H9 (cell line): ENCODE data around the gene FASTKD1. TPM values are rescaled to one million over a fixed set of nuclear protein-coding genes. Genes with fewer than 3 reads are reported as not detected.

Experiments
- DNase-seq: peaks from one replicate; pipeline ENCODE4 v3.0.0-alpha.2; 2017
- H2AFZ ChIP-seq: one replicate; pipeline ENCODE4 v1.6.1; 2013; ENCODE audit warnings: mild to moderate bottlenecking, low read length, control low read depth, moderate library complexity
- H2AK5ac ChIP-seq: 2 replicates; pipeline ENCODE4 v1.6.1; 2013; ENCODE audit warnings: low read length, control low read depth, mixed read lengths; ENCODE audit not compliant: insufficient read length
- H2BK120ac ChIP-seq: one replicate; pipeline ENCODE4 v1.6.1; 2013; ENCODE audit warnings: low read depth, mild to moderate bottlenecking, low read length, control low read depth, inconsistent platforms; ENCODE audit not compliant: poor library complexity, severe bottlenecking
- H2BK12ac ChIP-seq: 2 replicates; pipeline ENCODE4 v1.6.1; 2013; ENCODE audit warnings: low read length, control low read depth, mixed read lengths, low read depth; ENCODE audit not compliant: insufficient read length
- H2BK15ac ChIP-seq: 2 replicates; pipeline ENCODE4 v1.6.1; 2013; ENCODE audit warnings: low read depth, low read length, control low read depth
- H2BK20ac ChIP-seq: one replicate; pipeline ENCODE4 v1.6.1; 2013; ENCODE audit warnings: low read depth, mild to moderate bottlenecking, low read length, control low read depth, inconsistent platforms; ENCODE audit not compliant: poor library complexity, severe bottlenecking
- H2BK5ac ChIP-seq: 2 replicates; pipeline ENCODE4 v1.6.1; 2013; ENCODE audit warnings: low read length, control low read depth, mixed read lengths; ENCODE audit not compliant: insufficient read length
- H3K14ac ChIP-seq: 2 replicates; pipeline ENCODE4 v1.6.1; 2013; ENCODE audit warnings: low read length, control low read depth; ENCODE audit not compliant: insufficient read depth
- H3K18ac ChIP-seq: 2 replicates; pipeline ENCODE4 v1.6.1; 2013; ENCODE audit warnings: low read depth, mild to moderate bottlenecking, mixed read lengths, low read length, control low read depth; ENCODE audit not compliant: insufficient read length
- H3K23ac ChIP-seq: 2 replicates; pipeline ENCODE4 v1.6.1; 2013; ENCODE audit warnings: low read length, control low read depth, mixed read lengths, low read depth; ENCODE audit not compliant: insufficient read length
- H3K23me2 ChIP-seq: 2 replicates; pipeline ENCODE4 v1.6.1; 2013; ENCODE audit warnings: low read depth, mild to moderate bottlenecking, mixed read lengths, low read length, control low read depth; ENCODE audit not compliant: insufficient read length, poor library complexity, severe bottlenecking
- H3K27ac ChIP-seq: 2 replicates; pipeline ENCODE4 v1.5.1; 2013; ENCODE audit warnings: low read length, control low read depth, mixed read lengths, low read depth; ENCODE audit not compliant: insufficient read length
- H3K27me3 ChIP-seq: 2 replicates; pipeline ENCODE4 v1.6.1; 2013; ENCODE audit warnings: low read length, control low read depth, inconsistent platforms; ENCODE audit not compliant: insufficient read depth
- H3K4ac ChIP-seq: 2 replicates; pipeline ENCODE4 v1.6.1; 2013; ENCODE audit warnings: low read depth, mild to moderate bottlenecking, control low read depth, inconsistent platforms, low read length, moderate library complexity
- H3K4me1 ChIP-seq: 2 replicates; pipeline ENCODE4 v1.6.1; 2013; ENCODE audit warnings: low read length, control low read depth, inconsistent platforms; ENCODE audit not compliant: insufficient read depth
- H3K4me2 ChIP-seq: 2 replicates; pipeline ENCODE4 v1.6.1; 2013; ENCODE audit warnings: low read length, control low read depth, mixed read lengths; ENCODE audit not compliant: insufficient read length, insufficient read depth
- H3K56ac ChIP-seq: 2 replicates; pipeline ENCODE4 v1.6.1; 2013; ENCODE audit warnings: low read depth, mild to moderate bottlenecking, mixed read lengths, low read length, control low read depth; ENCODE audit not compliant: insufficient read length
- H3K79me1 ChIP-seq: 2 replicates; pipeline ENCODE4 v1.6.1; 2013; ENCODE audit warnings: low read depth, mild to moderate bottlenecking, moderate library complexity, low read length, control low read depth, inconsistent platforms; ENCODE audit not compliant: insufficient read depth, poor library complexity, severe bottlenecking
- H3K79me2 ChIP-seq: 2 replicates; pipeline ENCODE4 v1.6.1; 2013; ENCODE audit warnings: low read length, control low read depth, inconsistent platforms; ENCODE audit not compliant: insufficient read depth
- H3K9ac ChIP-seq: 2 replicates; pipeline ENCODE4 v1.6.1; 2013; ENCODE audit warnings: low read length, control low read depth, mixed read lengths; ENCODE audit not compliant: insufficient read length; ENCODE audit errors: extremely low read depth
- H3K9me3 ChIP-seq: one replicate; pipeline ENCODE4 v1.6.1; 2013; ENCODE audit warnings: low read depth, low read length, inconsistent platforms; ENCODE audit not compliant: control insufficient read depth
- H3T11ph ChIP-seq: one replicate; pipeline ENCODE4 v1.6.1; 2013; ENCODE audit warnings: mild to moderate bottlenecking, low read length, control low read depth, inconsistent platforms
- H4K20me1 ChIP-seq: one replicate; pipeline ENCODE4 v1.6.1; 2013; ENCODE audit not compliant: control insufficient read depth, insufficient read length, insufficient read depth
- H4K5ac ChIP-seq: 2 replicates; pipeline ENCODE4 v1.6.1; 2013; ENCODE audit warnings: low read depth, mild to moderate bottlenecking, mixed read lengths, low read length, control low read depth; ENCODE audit not compliant: insufficient read length
- H4K8ac ChIP-seq: replicated peaks from 2 replicates; pipeline ENCODE4 v1.6.1; 2013; ENCODE audit warnings: low read length, control low read depth, mixed read lengths, low read depth; ENCODE audit not compliant: insufficient read length
- H4K91ac ChIP-seq: 2 replicates; pipeline ENCODE4 v1.6.1; 2013; ENCODE audit warnings: low read depth, mild to moderate bottlenecking, moderate library complexity, mixed read lengths, low read length, control low read depth; ENCODE audit not compliant: insufficient read length
- H3K27ac Mint-ChIP-seq, 3 experiments: 2 replicates in 2 of 3; 3 replicates in 1 of 3; pipeline ENCODE4 v1.8.0; 2020 to 2021; ENCODE audit warnings: mixed read lengths in 3 of 3, mild to moderate bottlenecking in 1 of 3, moderate library complexity in 1 of 3
- H3K27me3 Mint-ChIP-seq: 2 replicates; pipeline ENCODE4 v1.8.0; 2021; ENCODE audit warnings: low read depth, mild to moderate bottlenecking, moderate library complexity, mixed read lengths
- H3K36me3 Mint-ChIP-seq, 3 experiments: 2 replicates in 2 of 3; 3 replicates in 1 of 3; pipeline ENCODE4 v1.8.0; 2020 to 2021; ENCODE audit warnings: low read depth in 3 of 3, mixed read lengths in 3 of 3; ENCODE audit not compliant: insufficient read depth in 1 of 3
- H3K4me1 Mint-ChIP-seq, 2 experiments: 2 replicates each; pipeline ENCODE4 v1.8.0; 2020; ENCODE audit warnings: mixed read lengths in 2 of 2
- H3K4me3 Mint-ChIP-seq, 2 experiments: 2 replicates in 1 of 2; 3 replicates in 1 of 2; pipeline ENCODE4 v1.8.0; 2020 to 2021; ENCODE audit warnings: mild to moderate bottlenecking in 2 of 2, mixed read lengths in 2 of 2, moderate library complexity in 1 of 2
- H3K9me3 Mint-ChIP-seq, 2 experiments: 2 replicates in 1 of 2; 3 replicates in 1 of 2; pipeline ENCODE4 v1.8.0; 2020; ENCODE audit warnings: mild to moderate bottlenecking in 2 of 2, mixed read lengths in 2 of 2, moderate library complexity in 1 of 2
- CTCF ChIP-seq: fragments of 200-600 bp; sonication (generic); conservative IDR thresholded peaks from 3 replicates; pipeline ENCODE4 v1.8.0; 2021; ENCODE audit warnings: antibody characterized with exemption, mild to moderate bottlenecking
- total RNA-seq: library from RNA; stranded (reverse); gene quantifications from 2 replicates; pipeline ENCODE4 v1.2.1, GENCODE V29; 2021

FASTKD1 gene
- total RNA-seq, 1 experiment from 2014 or later, result 47.6 TPM

- Histone ChIP-seq H3K14ac (no peak overlapping the region), H2BK12ac (no peak overlapping the region), H3T11ph (no peak overlapping the region), H3K23me2 (no peaks in the 10 kb centered on the region), H3K4me2 (no peak overlapping the region), H3K4ac (no peak overlapping the region), H4K5ac (no peak overlapping the region), H3K9me3 (no peaks in the 10 kb centered on the region), H3K18ac (no peak overlapping the region), H3K79me1 (no peaks in the 10 kb centered on the region), H3K23ac (no peak overlapping the region), H4K91ac (no peak overlapping the region), H2BK15ac (no peak overlapping the region), H3K56ac (no peak overlapping the region), H3K79me2 (no peaks in the 10 kb centered on the region), H2BK120ac (no peak overlapping the region), H3K9ac (no peak overlapping the region), H4K8ac (no peak overlapping the region), H4K20me1 (no peaks in the 10 kb centered on the region), H3K27ac (no peak overlapping the region), H2BK5ac (no peak overlapping the region), H2AFZ (no peak overlapping the region), H2BK20ac (no peak overlapping the region), H2AK5ac (no peak overlapping the region), H3K4me1 (no peaks in the 10 kb centered on the region), H3K27me3 (no peaks in the 10 kb centered on the region)
- H3K9me3 Mint-ChIP-seq, result peaks cover 3 to 4% of the 10 kb centered on the region in 2 experiments; a peak in 4 of 5 replicates
- DNase-seq, result no peak
- H3K4me3 Mint-ChIP-seq, result no peak overlapping the region
- H3K27me3 Mint-ChIP-seq, result no peaks in the 10 kb centered on the region
- no peaks in the 10 kb centered on the region for H3K4me1 Mint-ChIP-seq
- H3K27ac Mint-ChIP-seq, result no peak overlapping the region
- no peak for TF ChIP-seq CTCF
- peaks cover 0 to 4% (median 0%) of the 10 kb centered on the region in 3 experiments; a peak in 2 of 7 replicates for H3K36me3 Mint-ChIP-seq
These were observed 82.3 kb downstream of the FASTKD1 start for GRCh38 chr2:169491378-169491777.
